G401.6 (cell line): ENCODE measurements around the gene IFITM5.
"Not testable (repeated sequence)": the region's sequence is repeated elsewhere in the genome, so short reads cannot be mapped to it uniquely, and the experiment has no call there.

Source experiments
- FAIRE-seq: peaks from 2 replicates; lab custom pipeline; 2012; peaks lifted over from hg19 to GRCh38; lab: Jason Lieb, UNC

Gene IFITM5

GRCh38 chr11:282630-283360 lies 16.5 kb downstream of the IFITM5 start:
- FAIRE-seq = no peak

- no peak for FAIRE-seq
Observed at GRCh38 chr11:282171-282570, 17.2 kb downstream of the IFITM5 start.

- FAIRE-seq = no peak
Observed at GRCh38 chr11:281486-282161, 17.7 kb downstream of the IFITM5 start.

- FAIRE-seq = no peak
Observed at GRCh38 chr11:280706-281485, 18.4 kb downstream of the IFITM5 start.

GRCh38 chr11:279966-280705 lies 19.2 kb downstream of the IFITM5 start:
- no peak for FAIRE-seq

- no peak for FAIRE-seq
Observed at GRCh38 chr11:279040-279965, 20.0 kb downstream of the IFITM5 start.

GRCh38 chr11:278001-278951 lies 21.1 kb downstream of the IFITM5 start, which contains the start of gene NLRP6:
Gene NLRP6, plus strand, starts transcription at chr11:278407. Its CDS starts 163 bp downstream, at chr11:278570.
- FAIRE-seq = no peak

- no peak for FAIRE-seq
Observed at GRCh38 chr11:276219-276618, 23.1 kb downstream of the IFITM5 start.

GRCh38 chr11:272931-273198 lies 26.5 kb downstream of the IFITM5 start:
- no peak for FAIRE-seq

GRCh38 chr11:272195-272930 lies 27.0 kb downstream of the IFITM5 start:
- FAIRE-seq = no peak

- FAIRE-seq = no peak
Observed at GRCh38 chr11:271319-271715, 28.0 kb downstream of the IFITM5 start.

- no peak for FAIRE-seq
Observed at GRCh38 chr11:270451-271318, 28.6 kb downstream of the IFITM5 start.

GRCh38 chr11:269146-269890 lies 30.0 kb downstream of the IFITM5 start:
- FAIRE-seq = no peak

GRCh38 chr11:268716-269145 lies 30.6 kb downstream of the IFITM5 start:
- FAIRE-seq = not testable (repeated sequence)

- FAIRE-seq = no peak
Observed at GRCh38 chr11:267491-267994, 31.8 kb downstream of the IFITM5 start.

- no peak for FAIRE-seq
Observed at GRCh38 chr11:266676-267439, 32.5 kb downstream of the IFITM5 start.

- no peak for FAIRE-seq
Observed at GRCh38 chr11:261624-262023, 37.7 kb downstream of the IFITM5 start.
